ENCODE measurements around the gene CCDC74A.
"Not testable (repeated sequence)": the region's sequence is repeated elsewhere in the genome, so short reads cannot be mapped to it uniquely, and the experiment has no call there.

DNA sequence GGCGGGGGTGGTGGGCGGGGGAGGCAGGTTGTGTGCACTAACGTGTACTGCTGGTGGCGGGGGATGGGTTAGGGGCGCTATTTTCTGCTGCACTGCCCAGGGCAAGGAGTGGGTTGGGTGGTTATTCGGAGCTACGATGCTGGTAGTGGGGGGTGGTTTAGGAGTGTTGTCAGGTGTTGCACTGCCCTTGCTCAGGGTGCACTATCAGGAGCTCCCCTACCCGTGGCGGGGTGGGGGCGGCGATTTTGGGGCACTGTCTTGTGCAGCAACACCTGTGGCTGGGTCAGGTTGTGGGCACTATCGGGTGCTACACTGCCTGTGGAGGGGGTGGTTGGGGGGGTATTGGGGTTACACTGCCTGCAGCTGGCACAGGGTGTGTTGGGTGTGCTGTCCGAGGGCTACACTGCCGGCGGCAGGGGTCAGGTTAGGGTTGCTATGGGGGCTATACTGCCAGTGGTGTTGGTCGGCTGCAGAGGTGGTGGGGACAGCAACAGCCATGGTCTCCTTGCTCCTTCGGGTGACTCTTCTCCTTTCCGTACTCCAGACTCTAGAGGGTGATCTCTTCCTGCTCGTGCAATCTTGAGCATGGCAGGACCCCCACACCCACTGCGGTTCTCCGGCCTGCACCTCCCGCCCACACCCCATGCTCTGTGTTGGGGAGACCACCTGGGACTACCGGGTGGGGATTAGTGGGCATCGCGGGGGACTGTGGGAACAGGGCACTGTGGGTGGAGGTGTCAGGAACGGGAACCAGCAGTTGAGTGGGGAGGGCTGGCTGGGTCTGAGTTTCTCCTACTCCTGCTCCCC lies 16.5 kb downstream of the CCDC74A start:
- TF ChIP-seq ZFX (IDR thresholded peaks at IDR 0.05), result not testable (repeated sequence)
- TF ChIP-seq, protein P1, sequence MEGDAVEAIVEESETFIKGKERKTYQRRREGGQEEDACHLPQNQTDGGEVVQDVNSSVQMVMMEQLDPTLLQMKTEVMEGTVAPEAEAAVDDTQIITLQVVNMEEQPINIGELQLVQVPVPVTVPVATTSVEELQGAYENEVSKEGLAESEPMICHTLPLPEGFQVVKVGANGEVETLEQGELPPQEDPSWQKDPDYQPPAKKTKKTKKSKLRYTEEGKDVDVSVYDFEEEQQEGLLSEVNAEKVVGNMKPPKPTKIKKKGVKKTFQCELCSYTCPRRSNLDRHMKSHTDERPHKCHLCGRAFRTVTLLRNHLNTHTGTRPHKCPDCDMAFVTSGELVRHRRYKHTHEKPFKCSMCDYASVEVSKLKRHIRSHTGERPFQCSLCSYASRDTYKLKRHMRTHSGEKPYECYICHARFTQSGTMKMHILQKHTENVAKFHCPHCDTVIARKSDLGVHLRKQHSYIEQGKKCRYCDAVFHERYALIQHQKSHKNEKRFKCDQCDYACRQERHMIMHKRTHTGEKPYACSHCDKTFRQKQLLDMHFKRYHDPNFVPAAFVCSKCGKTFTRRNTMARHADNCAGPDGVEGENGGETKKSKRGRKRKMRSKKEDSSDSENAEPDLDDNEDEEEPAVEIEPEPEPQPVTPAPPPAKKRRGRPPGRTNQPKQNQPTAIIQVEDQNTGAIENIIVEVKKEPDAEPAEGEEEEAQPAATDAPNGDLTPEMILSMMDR (conservative IDR thresholded peaks at IDR 0.05), result not testable (repeated sequence)
